ENCODE data around the gene SMAD3. TPM values are rescaled to one million over a fixed set of nuclear protein-coding genes. Genes with fewer than 3 reads are reported as not detected.

Gene SMAD3
- total RNA-seq, 1 donor from 2014 or later: 12.5 TPM

DNA sequence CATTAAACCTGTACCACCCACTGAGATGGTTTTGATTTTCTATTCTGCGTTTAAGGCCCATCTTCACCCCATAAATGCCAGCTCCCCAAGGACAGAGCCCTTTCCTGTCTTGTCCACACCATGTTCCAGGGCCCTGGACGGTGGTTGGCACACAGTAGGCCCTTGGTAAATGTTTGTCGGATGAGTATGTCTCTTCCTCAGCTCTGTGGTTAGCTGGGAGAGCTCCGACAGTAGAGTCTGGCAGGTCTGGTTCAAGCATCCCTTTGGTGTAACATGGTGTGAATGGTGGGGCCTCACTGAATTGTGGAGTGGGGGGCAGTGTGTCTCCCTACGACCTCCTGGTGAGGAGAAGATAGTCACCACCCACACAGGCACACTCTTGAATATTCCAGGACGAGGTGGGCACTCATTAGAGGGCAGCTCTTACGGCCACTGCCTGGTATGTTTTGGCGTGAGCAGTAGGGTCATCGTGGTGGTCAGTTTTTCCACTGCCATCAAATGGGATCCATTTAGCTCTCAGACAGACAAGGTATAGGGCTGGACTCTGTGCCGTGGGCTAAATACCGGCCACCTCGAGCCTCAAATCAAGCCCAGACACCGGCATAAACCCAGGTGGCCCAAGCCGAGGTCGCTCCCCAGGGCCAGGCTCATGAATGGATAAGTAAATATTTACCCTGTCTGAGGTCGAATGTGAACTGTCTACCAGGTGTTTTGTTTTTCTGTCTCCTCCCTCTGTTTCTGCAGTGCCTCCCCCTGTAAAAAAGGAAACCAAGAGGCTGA is 61.3 kb downstream of the SMAD3 start:
- Histone ChIP-seq H3K27ac (no peak overlapping the region), H3K4me2 (no peak overlapping the region), H3K4me1 (peaks cover 15% of the 10 kb centered on the region), H3K36me3 (no peaks in the 10 kb centered on the region), H3K9ac (no peak overlapping the region), H3K9me3 (ENCODE audit: low read depth) (no peaks in the 10 kb centered on the region), H3K4me3 (no peak overlapping the region), H4K20me1 (ENCODE audit: low read depth) (peaks cover 24% of the 10 kb centered on the region), H3F3A (ENCODE audit: low read depth) (no peaks in the 10 kb centered on the region), H2AFZ (replicated peaks) (no peak overlapping the region), H3K79me2 (ENCODE audit: low read depth) (peaks cover 5% of the 10 kb centered on the region), H3K27me3 (no peaks in the 10 kb centered on the region)
- no peak overlapping the region for H3K27ac Mint-ChIP-seq
- peaks cover 36% of the 10 kb centered on the region for H3K4me1 Mint-ChIP-seq
- H3K36me3 Mint-ChIP-seq: peaks cover 21% of the 10 kb centered on the region
- TF ChIP-seq CTCF (IDR thresholded peaks at IDR 0.05): no peak
- no peak for TF ChIP-seq EZH2phosphoT487 (IDR thresholded peaks at IDR 0.05)
- TF ChIP-seq EZH2 (IDR thresholded peaks at IDR 0.05): no peak
- H3K4me3 Mint-ChIP-seq: no peak overlapping the region
- no peaks in the 10 kb centered on the region for H3K9me3 Mint-ChIP-seq
- DNase-seq (ENCODE audit: low spot score): no peak
- H3K27me3 Mint-ChIP-seq (ENCODE audit: insufficient read depth, low read depth): no peaks in the 10 kb centered on the region

DNA sequence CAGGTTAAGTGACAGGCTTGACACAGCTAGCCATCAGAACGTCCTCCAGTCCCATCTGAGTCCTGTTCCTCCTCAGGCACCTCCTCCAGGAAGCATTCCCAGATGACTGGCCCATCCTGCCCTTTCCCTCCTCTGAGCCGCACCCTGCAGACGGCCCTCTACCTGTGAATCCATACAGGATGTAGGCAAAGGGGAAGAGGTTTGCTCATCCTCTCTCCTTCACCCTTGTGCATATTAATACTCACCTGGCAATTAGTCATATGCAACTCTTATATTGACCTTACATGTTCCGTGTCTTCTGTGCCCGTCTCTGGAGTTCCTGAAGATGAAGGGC is 61.9 kb downstream of the SMAD3 start:
- H2AFZ ChIP-seq (replicated peaks): no peak overlapping the region
- DNase-seq (ENCODE audit: low spot score): no peak
- H3F3A ChIP-seq (ENCODE audit: low read depth): no peaks in the 10 kb centered on the region
- H3K9me3 ChIP-seq (ENCODE audit: low read depth): no peaks in the 10 kb centered on the region
- H3K4me1 ChIP-seq: peaks cover 15% of the 10 kb centered on the region
- no peaks in the 10 kb centered on the region for H3K36me3 ChIP-seq
- H3K79me2 ChIP-seq (ENCODE audit: low read depth): peaks cover 5% of the 10 kb centered on the region
- no peak overlapping the region for H3K9ac ChIP-seq
- peaks cover 24% of the 10 kb centered on the region for H4K20me1 ChIP-seq (ENCODE audit: low read depth)
- no peak overlapping the region for H3K27ac ChIP-seq
- H3K4me1 Mint-ChIP-seq: peaks cover 41% of the 10 kb centered on the region
- no peak overlapping the region for H3K27ac Mint-ChIP-seq
- H3K4me3 ChIP-seq: no peak overlapping the region
- no peak overlapping the region for H3K4me2 ChIP-seq
- H3K4me3 Mint-ChIP-seq: no peak overlapping the region
- no peaks in the 10 kb centered on the region for H3K9me3 Mint-ChIP-seq
- H3K27me3 ChIP-seq: no peaks in the 10 kb centered on the region
- H3K36me3 Mint-ChIP-seq: peaks cover 21% of the 10 kb centered on the region
- no peaks in the 10 kb centered on the region for H3K27me3 Mint-ChIP-seq (ENCODE audit: insufficient read depth, low read depth)
- TF ChIP-seq CTCF (IDR thresholded peaks at IDR 0.05) (no peak), EZH2 (IDR thresholded peaks at IDR 0.05) (no peak), EZH2phosphoT487 (IDR thresholded peaks at IDR 0.05) (no peak)

DNA sequence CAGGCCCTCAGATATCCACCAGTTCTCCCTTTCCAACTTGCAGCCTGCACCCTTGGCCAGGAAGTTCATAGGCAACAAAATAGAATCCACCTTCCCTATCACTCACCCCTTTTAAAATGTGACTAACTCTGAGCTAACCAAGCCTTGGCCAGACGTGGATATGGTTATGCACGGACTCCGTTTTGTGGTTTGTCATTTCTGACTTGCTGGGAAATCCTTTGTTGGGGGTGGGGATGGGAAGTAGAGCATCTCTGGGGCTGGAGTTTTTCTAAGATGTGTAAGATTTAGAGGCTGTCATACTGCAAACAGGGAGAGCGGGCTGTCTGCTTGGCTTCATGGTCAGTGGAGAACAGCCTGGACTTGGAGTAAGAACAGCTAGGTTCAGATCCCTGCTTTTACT is 62.6 kb downstream of the SMAD3 start:
- Histone ChIP-seq H3K79me2 (ENCODE audit: low read depth) (peaks cover 1% of the 10 kb centered on the region), H3K9me3 (ENCODE audit: low read depth) (no peaks in the 10 kb centered on the region), H3K36me3 (no peaks in the 10 kb centered on the region), H4K20me1 (ENCODE audit: low read depth) (peaks cover 29% of the 10 kb centered on the region), H3K27me3 (no peaks in the 10 kb centered on the region), H3K4me2 (no peak overlapping the region), H3F3A (ENCODE audit: low read depth) (no peaks in the 10 kb centered on the region), H3K9ac (no peak overlapping the region), H3K27ac (no peak overlapping the region), H3K4me3 (no peak overlapping the region), H2AFZ (replicated peaks) (no peak overlapping the region), H3K4me1 (peaks cover 15% of the 10 kb centered on the region)
- TF ChIP-seq CTCF (IDR thresholded peaks at IDR 0.05): no peak
- no peak for TF ChIP-seq EZH2phosphoT487 (IDR thresholded peaks at IDR 0.05)
- TF ChIP-seq EZH2 (IDR thresholded peaks at IDR 0.05): no peak
- Mint-ChIP-seq H3K36me3 (peaks cover 21% of the 10 kb centered on the region), H3K27me3 (ENCODE audit: insufficient read depth, low read depth) (no peaks in the 10 kb centered on the region), H3K4me3 (no peak overlapping the region), H3K27ac (no peak overlapping the region), H3K4me1 (peaks cover 47% of the 10 kb centered on the region), H3K9me3 (no peaks in the 10 kb centered on the region)
- no peak for DNase-seq (ENCODE audit: low spot score)
